ENCODE data around the gene SLC16A1.
"Not testable (repeated sequence)": the region's sequence is repeated elsewhere in the genome, so short reads cannot be mapped to it uniquely, and the experiment has no call there.

Gene SLC16A1

DNA sequence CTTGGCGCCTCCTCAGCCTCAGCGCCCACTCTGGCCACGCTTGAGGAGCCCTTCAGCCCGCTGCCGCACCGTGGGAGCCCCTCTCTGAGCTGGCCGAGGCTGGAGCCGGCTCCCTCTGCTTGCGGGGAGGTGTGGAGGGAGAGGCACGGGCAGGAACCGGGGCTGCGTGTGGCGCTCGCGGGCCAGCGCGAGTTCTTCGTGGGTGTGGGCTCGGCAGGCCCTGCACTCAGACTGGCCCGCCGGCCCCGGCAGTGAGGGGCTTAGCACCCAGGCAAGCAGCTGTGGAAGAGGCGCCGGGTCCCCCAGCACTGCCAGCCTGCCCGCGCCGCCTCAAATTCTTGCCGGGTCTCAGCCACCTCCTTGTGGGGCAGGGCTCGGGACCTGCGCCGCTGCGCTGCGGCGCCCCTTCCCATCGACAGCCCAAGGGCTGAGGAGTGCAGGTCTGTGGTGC lies 61.4 kb downstream of the SLC16A1 start:
- DNase-seq (ENCODE audit: low read depth): no peak
- no peak overlapping the region for H3K4me3 ChIP-seq (ENCODE audit: low read length)
- TF ChIP-seq, protein P1, sequence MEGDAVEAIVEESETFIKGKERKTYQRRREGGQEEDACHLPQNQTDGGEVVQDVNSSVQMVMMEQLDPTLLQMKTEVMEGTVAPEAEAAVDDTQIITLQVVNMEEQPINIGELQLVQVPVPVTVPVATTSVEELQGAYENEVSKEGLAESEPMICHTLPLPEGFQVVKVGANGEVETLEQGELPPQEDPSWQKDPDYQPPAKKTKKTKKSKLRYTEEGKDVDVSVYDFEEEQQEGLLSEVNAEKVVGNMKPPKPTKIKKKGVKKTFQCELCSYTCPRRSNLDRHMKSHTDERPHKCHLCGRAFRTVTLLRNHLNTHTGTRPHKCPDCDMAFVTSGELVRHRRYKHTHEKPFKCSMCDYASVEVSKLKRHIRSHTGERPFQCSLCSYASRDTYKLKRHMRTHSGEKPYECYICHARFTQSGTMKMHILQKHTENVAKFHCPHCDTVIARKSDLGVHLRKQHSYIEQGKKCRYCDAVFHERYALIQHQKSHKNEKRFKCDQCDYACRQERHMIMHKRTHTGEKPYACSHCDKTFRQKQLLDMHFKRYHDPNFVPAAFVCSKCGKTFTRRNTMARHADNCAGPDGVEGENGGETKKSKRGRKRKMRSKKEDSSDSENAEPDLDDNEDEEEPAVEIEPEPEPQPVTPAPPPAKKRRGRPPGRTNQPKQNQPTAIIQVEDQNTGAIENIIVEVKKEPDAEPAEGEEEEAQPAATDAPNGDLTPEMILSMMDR (conservative IDR thresholded peaks at IDR 0.05; ENCODE audit: low read depth, low read length): no peak

DNA sequence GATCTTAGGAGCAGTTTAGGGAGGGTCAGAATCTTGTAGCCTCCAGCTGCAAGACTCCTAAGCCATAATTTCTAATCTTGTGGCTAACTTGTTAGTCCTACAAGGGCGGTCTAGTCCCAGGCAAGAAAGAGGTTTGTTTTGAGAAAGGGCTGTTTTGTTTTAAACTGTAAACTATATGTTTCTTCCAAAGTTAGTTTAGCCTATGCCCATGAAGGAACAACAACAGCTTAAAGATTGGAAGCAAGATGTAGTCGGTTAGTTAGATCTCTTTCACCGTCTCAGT lies 62.0 kb downstream of the SLC16A1 start:
- TF ChIP-seq, protein P1 (conservative IDR thresholded peaks at IDR 0.05; ENCODE audit: low read depth, low read length): no peak
- no peak overlapping the region for H3K4me3 ChIP-seq (ENCODE audit: low read length)
- no peak for DNase-seq (ENCODE audit: low read depth)

DNA sequence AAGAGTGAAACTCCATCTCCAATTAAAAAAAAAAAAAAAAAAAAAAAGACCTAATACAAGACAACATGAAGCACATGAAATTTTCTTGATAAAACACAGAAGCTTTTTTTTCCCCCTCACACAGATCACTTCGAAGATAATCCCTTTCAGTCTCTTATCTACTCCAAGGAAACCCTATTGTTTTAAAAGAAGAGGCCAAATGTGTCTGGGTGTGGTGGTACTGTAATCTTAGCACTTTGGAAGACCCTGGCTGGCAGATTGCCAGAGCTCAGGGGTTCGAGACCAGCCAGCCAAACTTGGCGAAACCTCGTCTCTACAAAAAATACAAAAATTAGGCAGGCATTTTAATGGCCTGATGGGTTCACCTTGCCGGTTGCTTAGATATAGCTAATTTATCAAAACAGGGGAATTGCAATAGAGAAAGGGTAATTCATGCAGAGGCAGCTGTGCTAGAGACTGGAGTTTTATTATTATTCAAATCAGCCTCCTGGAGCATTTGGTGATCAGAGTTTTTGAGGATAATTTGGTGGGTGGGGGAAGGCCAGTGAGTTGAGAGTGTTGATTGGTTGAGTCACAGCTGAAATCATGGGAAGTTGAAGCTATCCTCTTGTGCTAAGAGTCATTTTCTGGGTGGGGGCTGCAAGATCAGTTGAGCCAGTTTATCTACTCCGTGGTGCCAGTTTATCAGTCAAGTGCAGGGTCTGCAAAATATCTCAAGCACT lies 62.5 kb downstream of the SLC16A1 start:
- H3K4me3 ChIP-seq (ENCODE audit: low read length): no peak overlapping the region
- DNase-seq (ENCODE audit: low read depth): no peak
- TF ChIP-seq, protein P1 (conservative IDR thresholded peaks at IDR 0.05; ENCODE audit: low read depth, low read length): no peak

DNA sequence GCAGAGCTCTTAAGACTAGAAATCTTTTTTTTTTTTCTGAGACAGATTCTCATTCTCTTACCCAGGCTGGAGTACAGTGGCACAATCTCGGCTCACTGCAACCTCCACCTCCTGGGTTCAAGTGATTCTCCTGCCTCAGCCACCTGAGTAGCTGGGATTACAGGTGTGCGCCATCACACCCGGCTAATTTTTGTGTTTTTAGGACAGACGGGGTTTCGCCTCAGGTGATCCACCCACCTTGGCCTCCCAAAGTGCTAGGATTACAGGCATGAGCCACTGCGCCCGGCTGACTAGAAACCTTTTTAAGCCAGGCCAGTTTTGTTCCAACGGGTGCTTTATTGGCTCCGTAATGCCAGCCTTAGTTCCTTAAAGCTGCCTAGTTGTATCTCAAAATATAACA lies 66.1 kb downstream of the SLC16A1 start:
- not testable (repeated sequence) for DNase-seq (ENCODE audit: low read depth); H3K4me3 ChIP-seq (ENCODE audit: low read length)

DNA sequence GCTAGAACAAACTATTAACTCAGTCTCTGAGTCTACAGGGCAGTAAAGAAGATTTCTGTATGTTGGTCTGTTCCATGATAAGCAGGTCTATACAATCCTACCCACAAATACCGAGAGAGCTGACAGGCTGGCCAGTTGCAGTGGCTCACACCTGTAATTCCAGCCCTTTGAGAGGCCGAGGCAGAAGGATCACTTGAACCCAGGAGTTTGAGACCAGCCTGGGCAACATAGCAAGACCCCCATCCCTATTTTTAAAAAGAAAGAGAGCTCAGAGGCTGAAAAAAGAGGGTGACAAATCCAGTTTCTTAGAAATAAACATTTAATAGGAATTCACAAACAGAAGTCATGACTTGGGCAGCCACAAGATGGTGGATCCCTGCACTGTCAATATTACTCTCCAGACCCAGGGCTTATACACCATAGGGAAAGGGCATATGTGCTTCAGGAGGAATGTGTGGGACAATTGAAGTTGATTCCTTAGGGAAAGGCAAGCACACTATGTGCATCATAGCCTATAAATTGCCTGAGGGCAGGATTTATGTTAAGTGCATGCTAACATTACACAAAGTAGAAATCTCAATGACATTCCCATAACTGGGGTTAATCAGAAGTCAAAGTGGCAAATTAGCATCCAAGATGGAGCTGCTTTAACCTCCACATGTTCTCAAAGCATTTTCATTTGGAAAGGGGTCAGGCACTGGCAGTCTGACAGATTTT lies 66.8 kb downstream of the SLC16A1 start:
- TF ChIP-seq, protein P1 (conservative IDR thresholded peaks at IDR 0.05; ENCODE audit: low read depth, low read length): no peak
- H3K4me3 ChIP-seq (ENCODE audit: low read length): no peak overlapping the region
- no peak for DNase-seq (ENCODE audit: low read depth)

DNA sequence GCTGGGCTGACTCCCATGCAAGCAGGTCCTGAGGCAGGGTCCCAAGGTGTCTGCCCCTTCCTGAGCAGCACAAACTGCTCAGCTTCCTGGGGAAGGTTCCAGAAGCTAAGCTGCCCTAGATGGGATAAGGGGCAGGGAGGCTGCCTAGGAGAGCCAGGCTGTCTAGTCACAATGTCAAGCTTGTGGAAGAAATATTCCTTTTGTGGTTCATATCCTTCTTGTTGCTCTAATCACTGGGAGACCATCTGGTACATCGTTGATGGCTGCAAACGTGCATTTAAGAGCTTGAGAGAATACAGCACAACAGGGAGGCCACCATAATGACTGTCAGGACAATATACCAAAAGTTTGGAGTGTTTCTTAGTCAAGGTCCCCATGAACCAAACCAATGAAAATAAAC lies 67.4 kb downstream of the SLC16A1 start:
- no peak overlapping the region for H3K4me3 ChIP-seq (ENCODE audit: low read length)
- TF ChIP-seq, protein P1 (conservative IDR thresholded peaks at IDR 0.05; ENCODE audit: low read depth, low read length): no peak
- no peak for DNase-seq (ENCODE audit: low read depth)

DNA sequence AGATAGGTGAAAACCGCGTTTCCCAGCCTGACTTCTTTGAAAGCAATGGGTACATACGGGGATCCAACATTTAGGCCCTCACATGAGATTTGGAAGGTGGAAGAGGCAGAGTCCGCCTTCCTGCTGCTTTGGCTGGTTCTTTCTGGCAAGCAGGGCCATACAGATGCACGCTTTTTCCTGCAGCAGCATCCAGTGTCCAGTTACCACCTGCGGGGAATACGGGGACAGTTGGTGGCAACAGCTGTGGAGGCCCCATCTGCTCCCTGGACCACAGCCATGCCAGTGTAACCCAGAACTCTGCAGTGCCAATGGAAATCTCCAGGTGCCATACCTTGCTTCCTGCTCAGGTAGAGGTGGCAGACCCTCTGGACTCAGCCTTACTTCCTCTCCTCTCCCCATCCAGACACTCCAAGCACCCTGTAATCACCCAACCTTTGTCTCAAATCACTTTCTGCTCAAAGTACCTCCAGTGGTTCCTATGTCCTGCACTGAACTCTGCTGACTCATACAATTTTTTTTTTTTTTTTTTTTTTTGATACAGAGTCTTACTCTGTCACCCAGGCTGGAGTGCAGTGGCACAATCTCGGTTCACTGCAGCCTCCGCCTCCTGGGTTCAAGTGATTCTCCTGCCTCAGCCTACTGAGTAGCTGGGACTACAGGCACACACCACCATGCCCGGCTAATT lies 68.3 kb downstream of the SLC16A1 start:
- no peak overlapping the region for H3K4me3 ChIP-seq (ENCODE audit: low read length)
- DNase-seq (ENCODE audit: low read depth): no peak
- TF ChIP-seq, protein P1 (conservative IDR thresholded peaks at IDR 0.05; ENCODE audit: low read depth, low read length): no peak

DNA sequence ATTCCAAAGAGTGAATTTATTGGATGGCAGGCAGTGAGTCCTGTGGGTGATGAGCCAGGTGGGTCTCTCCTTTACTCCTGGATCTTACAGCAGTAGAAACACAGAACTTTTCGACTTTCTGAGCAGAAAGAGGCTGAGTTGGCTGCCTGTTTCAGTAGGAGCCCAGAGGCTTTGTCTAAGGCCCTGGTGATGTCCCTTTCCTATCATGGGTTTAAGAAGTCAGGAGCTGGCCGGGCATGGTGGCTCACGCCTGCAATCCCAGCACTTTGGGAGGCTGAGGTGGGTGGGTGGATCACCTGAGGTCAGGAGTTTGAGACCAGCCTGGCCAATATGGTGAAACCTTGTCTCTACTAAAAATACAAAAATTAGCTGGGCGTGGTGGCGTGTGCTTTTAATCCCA lies 71.0 kb downstream of the SLC16A1 start:
- not testable (repeated sequence) for H3K4me3 ChIP-seq (ENCODE audit: low read length)

More for the DNA sequence above, 71.0 kb downstream of the SLC16A1 start:
- DNase-seq (ENCODE audit: low read depth): not testable (repeated sequence)

Measured in retinal pigment epithelial cell (primary cell).